GM12878 (cell line): ENCODE data around the gene FBN2. TPM values are rescaled to one million over a fixed set of nuclear protein-coding genes. Genes with fewer than 3 reads are reported as not detected.
"Not testable (repeated sequence)": the region's sequence is repeated elsewhere in the genome, so short reads cannot be mapped to it uniquely, and the experiment has no call there.

ENCODE experiments used
- ATAC-seq: fragments of 200-7000 bp; cut with Tn5 transposase; 3 replicates; pipeline ENCODE4 v1.9.1; 2020; ENCODE audit warnings: mild to moderate bottlenecking, moderate library complexity
- BruUV-seq: library from RNA; stranded (reverse); fragments of 400-500 nt; replicated peaks from 2 replicates; lab custom pipeline; 2021; lab: Mats Ljungman, UMichigan
- CTCF ChIA-PET: fragments of 300-600 bp; sonication (Branson Sonifier 250); formaldehyde crosslinking; extraction: SDS; loops from one replicate; lab custom pipeline; 2021; ENCODE audit warnings: inconsistent platforms; lab: Yijun Ruan, JAX
- POLR2A ChIA-PET: fragments of 350-600 bp; formaldehyde crosslinking; extraction: SDS; loops from one replicate; lab custom pipeline; 2021; ENCODE audit warnings: inconsistent platforms; lab: Charles Lee
- RAD21 ChIA-PET: fragments of 300-600 bp; sonication (Branson Sonifier 250); formaldehyde crosslinking; loops from one replicate; lab custom pipeline; 2023; ENCODE audit warnings: antibody characterized with exemption; ENCODE audit not compliant: unreplicated experiment; lab: Charles Lee
- SMC1A ChIA-PET: fragments of 300-600 bp; sonication (Branson Sonifier 250); formaldehyde crosslinking; loops from one replicate; lab custom pipeline; 2023; ENCODE audit not compliant: unreplicated experiment, uncharacterized antibody; lab: Charles Lee
- DNase-seq: peaks from one replicate; pipeline ENCODE4 v3.0.0-alpha.2; 2011; ENCODE audit warnings: low read depth, low spot score
- FAIRE-seq: peaks from 3 replicates; lab custom pipeline; 2011; peaks lifted over from hg19 to GRCh38; lab: Jason Lieb, UNC
- H2AFZ ChIP-seq: 2 replicates; pipeline ENCODE4 v1.6.0; 2011; ENCODE audit warnings: low read depth, low read length, control low read depth; ENCODE audit not compliant: control insufficient read depth
- H3K27ac ChIP-seq: 2 replicates; pipeline ENCODE4 v1.5.1; 2011; ENCODE audit warnings: control low read depth; ENCODE audit not compliant: control insufficient read depth, insufficient read depth
- H3K27me3 ChIP-seq, 2 experiments: replicated peaks in 1 of 2; 2 replicates each; pipeline versions ENCODE4 v1.6.0 to v1.6.1; 2011; ENCODE audit warnings: low read length in 1 of 2; ENCODE audit not compliant: control insufficient read depth in 2 of 2, insufficient read depth in 2 of 2
- H3K36me3 ChIP-seq, 2 experiments: 2 replicates each; pipeline ENCODE4 v1.5.1; 2011; ENCODE audit warnings: low read length in 1 of 2; ENCODE audit not compliant: control insufficient read depth in 2 of 2, insufficient read depth in 2 of 2
- H3K4me1 ChIP-seq: 2 replicates; pipeline ENCODE4 v1.6.1; 2011; ENCODE audit warnings: mild to moderate bottlenecking, low read length, moderate library complexity, mixed read lengths; ENCODE audit not compliant: control insufficient read depth, insufficient read depth
- H3K4me2 ChIP-seq: 2 replicates; pipeline ENCODE4 v1.6.0; 2011; ENCODE audit warnings: control low read depth; ENCODE audit not compliant: control insufficient read depth, insufficient read depth
- H3K4me3 ChIP-seq: fragments of 200-600 bp; sonication (generic); 2 replicates; pipeline ENCODE4 v1.5.1; 2016
- H3K79me2 ChIP-seq: 2 replicates; pipeline ENCODE4 v1.6.0; 2011; ENCODE audit warnings: low read length; ENCODE audit not compliant: control insufficient read depth, insufficient read depth
- H3K9ac ChIP-seq: 2 replicates; pipeline ENCODE4 v1.8.0; 2011; ENCODE audit warnings: low read length, control low read depth, mixed read lengths; ENCODE audit not compliant: control insufficient read depth, insufficient read depth
- H3K9me3 ChIP-seq: replicated peaks from 3 replicates; pipeline ENCODE4 v1.5.1; 2011; ENCODE audit warnings: mild to moderate bottlenecking, low read length; ENCODE audit not compliant: control insufficient read depth, insufficient read depth
- H4K20me1 ChIP-seq: 2 replicates; pipeline ENCODE4 v1.6.0; 2011; ENCODE audit not compliant: control insufficient read depth, insufficient read depth
- ASH2L ChIP-seq: fragments of 300-600, 200-600 bp; sonication (generic); IDR thresholded peaks from 2 replicates; pipeline ENCODE4 v1.6.1; 2017; ENCODE audit warnings: low read depth, mild to moderate bottlenecking, borderline replicate concordance
- CHD1 ChIP-seq: IDR thresholded peaks from 2 replicates; pipeline ENCODE4 v1.6.1; 2012; ENCODE audit warnings: low read depth, low read length, improper control_type of control experiment
- CHD2 ChIP-seq: IDR thresholded peaks from 2 replicates; pipeline ENCODE4 v1.6.1; 2011; ENCODE audit warnings: low read depth, low read length, improper control_type of control experiment, borderline replicate concordance
- ELK1 ChIP-seq: IDR thresholded peaks from 2 replicates; pipeline ENCODE4 v1.6.1; 2012; ENCODE audit warnings: low read depth, low read length, improper control_type of control experiment
- KLF5 ChIP-seq: fragments of 450-650 bp; IDR thresholded peaks from 2 replicates; pipeline ENCODE4 v1.6.1; 2014; ENCODE audit warnings: mild to moderate bottlenecking; ENCODE audit not compliant: partially characterized antibody
- SREBF1 ChIP-seq: IDR thresholded peaks from 2 replicates; pipeline ENCODE4 v1.6.1; 2012; ENCODE audit warnings: mild to moderate bottlenecking, low read length
- STAT3 ChIP-seq: IDR thresholded peaks from 2 replicates; pipeline ENCODE4 v1.6.1; 2011; ENCODE audit warnings: low read depth, low read length, improper control_type of control experiment
- WGBS: methylation state at CpG from one replicate; pipeline ENCODE4 v1.1.6; 2016; ENCODE audit warnings: low lambda C conversion rate; ENCODE audit not compliant: insufficient replicate concordance, insufficient coverage; ENCODE audit errors: missing lambda C conversion rate; 5-methylcytosine and 5-hydroxymethylcytosine counted together
- in situ Hi-C: fragments of 300-500 bp; cut with MboI; formaldehyde crosslinking; loops from 9 replicates; pipeline ENCODE4 v1.14.3; 2018; ENCODE audit warnings: mixed read lengths
- intact Hi-C: fragments of 100-400 bp; cut with micrococcal nuclease; formaldehyde crosslinking; loops from one replicate; pipeline ENCODE4 v1.14.2; 2022; ENCODE audit not compliant: unreplicated experiment
- polyA plus RNA-seq, 11 experiments: library from polyadenylated mRNA; depleted of rRNA in 4 of 11; unstranded in 6 of 11; stranded (reverse) in 5 of 11; fragments of >200 nt; fragmentation: Nextera tagmentation in 4 of 11; fragmentation: Illumina TruSeq in 1 of 11; extraction: Ambion mirVana in 4 of 11; extraction: Trizol in 1 of 11; gene quantifications; 1 replicate in 1 of 11; 2 replicates in 10 of 11; pipeline versions ENCODE4 v1.2.1 to v1.2.3, GENCODE V29; 2011 to 2016; ENCODE audit warnings: inconsistent platforms in 2 of 11, missing spikeins in 2 of 11, low read depth in 1 of 11
- total RNA-seq, 4 experiments: library from RNA; depleted of rRNA in 3 of 4; stranded (reverse); fragments of >200 nt in 3 of 4; fragmentation: Illumina TruSeq in 1 of 4; extraction: Trizol in 1 of 4; gene quantifications; 2 replicates each; pipeline versions ENCODE4 v1.2.1 to v1.2.3, GENCODE V29; 2013 to 2021
- TF ChIP-seq, protein P1 (sequence below): IDR thresholded peaks from 2 replicates; pipeline ENCODE4 v1.6.1; 2011; ENCODE audit warnings: borderline replicate concordance, low read depth, mild to moderate bottlenecking, moderate library complexity, low read length; ENCODE audit not compliant: insufficient read depth, poor library complexity, severe bottlenecking
- TF ChIP-seq, protein P2 (sequence below): fragments of 450-650 bp; IDR thresholded peaks from 2 replicates; pipeline ENCODE4 v1.6.1; 2018; ENCODE audit warnings: borderline replicate concordance, mild to moderate bottlenecking; ENCODE audit not compliant: partially characterized antibody

The FBN2 gene
- total and polyA plus RNA-seq, 10 of the 15 experiments (the other 5 are each of a cell fraction or from before 2014, with no cell fraction given), result 0.01 to 0.98 (median 0.10) TPM; not detected in 3

DNA sequence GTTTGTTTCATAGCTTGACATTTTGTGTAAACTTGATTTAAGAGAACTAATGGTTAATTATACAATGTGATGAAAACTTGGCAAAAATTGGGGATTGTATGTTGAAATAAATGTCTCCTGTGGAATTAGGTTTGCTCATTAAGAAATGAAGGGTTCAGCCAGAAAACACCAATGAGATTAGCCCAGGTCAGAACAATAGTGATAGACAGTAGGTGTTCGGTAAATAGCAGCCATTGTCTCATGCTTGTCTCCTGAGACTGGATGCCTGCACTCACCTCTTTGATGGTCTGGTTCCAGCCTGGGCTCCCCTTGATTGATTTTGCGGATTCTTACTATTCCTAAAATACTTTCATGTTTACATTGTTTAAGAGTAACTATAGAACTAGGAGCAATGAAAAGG lies 135.5 kb downstream of the FBN2 start:
- no peak overlapping the region for H3K4me2 ChIP-seq
- 86% methylated on average over 2 of the region's 2 CpGs for WGBS
- no peak overlapping the region for H3K4me3 ChIP-seq

GRCh38 chr5:128400766-128401165 lies 137.3 kb downstream of the FBN2 start:
- H3K27me3 ChIP-seq, in situ Hi-C loops, ATAC-seq, BruUV-seq, POLR2A ChIA-PET, H3K36me3 ChIP-seq, DNase-seq, H3K79me2 ChIP-seq, H3K9ac ChIP-seq, H2AFZ ChIP-seq, H4K20me1 ChIP-seq, H3K27ac ChIP-seq, intact Hi-C loops, FAIRE-seq, RAD21 ChIA-PET, H3K4me3 ChIP-seq, H3K4me2 ChIP-seq, H3K4me1 ChIP-seq, H3K9me3 ChIP-seq, CTCF ChIA-PET: not testable (repeated sequence)
- SMC1A ChIA-PET, result interaction anchor here (1.2 kb wide), 2 partner anchors 9 to 38 kb away, joined by 3 read pairs; no protein-coding TSS in a partner anchor
- WGBS, result 48% methylated on average over 2 of the region's 2 CpGs

More for the DNA sequence above, 135.5 kb downstream of the FBN2 start:
- H3K27ac ChIP-seq, result no peak overlapping the region
- ChIA-PET RAD21 (interaction anchor here (0.6 to 1.7 kb wide), 2 partner anchors 24 to 191 kb away, joined by 4 to 6 read pairs; no protein-coding TSS in a partner anchor), SMC1A (interaction anchor here (1.2 to 1.4 kb wide), 2 partner anchors 22 to 55 kb away, joined by 4 to 5 read pairs; no protein-coding TSS in a partner anchor), POLR2A (no interaction called here), CTCF (no interaction called here)
- no peaks in the 10 kb centered on the region for H3K9me3 ChIP-seq
- no peak overlapping the region for H3K9ac ChIP-seq
- H3K27me3 ChIP-seq, result no peaks in the 10 kb centered on the region
- no peaks in the 10 kb centered on the region for H3K4me1 ChIP-seq
- ATAC-seq, result no peak
- no peaks in the 10 kb centered on the region for H4K20me1 ChIP-seq
- TF ChIP-seq, protein P1, sequence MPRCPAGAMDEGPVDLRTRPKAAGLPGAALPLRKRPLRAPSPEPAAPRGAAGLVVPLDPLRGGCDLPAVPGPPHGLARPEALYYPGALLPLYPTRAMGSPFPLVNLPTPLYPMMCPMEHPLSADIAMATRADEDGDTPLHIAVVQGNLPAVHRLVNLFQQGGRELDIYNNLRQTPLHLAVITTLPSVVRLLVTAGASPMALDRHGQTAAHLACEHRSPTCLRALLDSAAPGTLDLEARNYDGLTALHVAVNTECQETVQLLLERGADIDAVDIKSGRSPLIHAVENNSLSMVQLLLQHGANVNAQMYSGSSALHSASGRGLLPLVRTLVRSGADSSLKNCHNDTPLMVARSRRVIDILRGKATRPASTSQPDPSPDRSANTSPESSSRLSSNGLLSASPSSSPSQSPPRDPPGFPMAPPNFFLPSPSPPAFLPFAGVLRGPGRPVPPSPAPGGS, result no peak
- TF ChIP-seq KLF5, result no peak
- TF ChIP-seq, protein P2, sequence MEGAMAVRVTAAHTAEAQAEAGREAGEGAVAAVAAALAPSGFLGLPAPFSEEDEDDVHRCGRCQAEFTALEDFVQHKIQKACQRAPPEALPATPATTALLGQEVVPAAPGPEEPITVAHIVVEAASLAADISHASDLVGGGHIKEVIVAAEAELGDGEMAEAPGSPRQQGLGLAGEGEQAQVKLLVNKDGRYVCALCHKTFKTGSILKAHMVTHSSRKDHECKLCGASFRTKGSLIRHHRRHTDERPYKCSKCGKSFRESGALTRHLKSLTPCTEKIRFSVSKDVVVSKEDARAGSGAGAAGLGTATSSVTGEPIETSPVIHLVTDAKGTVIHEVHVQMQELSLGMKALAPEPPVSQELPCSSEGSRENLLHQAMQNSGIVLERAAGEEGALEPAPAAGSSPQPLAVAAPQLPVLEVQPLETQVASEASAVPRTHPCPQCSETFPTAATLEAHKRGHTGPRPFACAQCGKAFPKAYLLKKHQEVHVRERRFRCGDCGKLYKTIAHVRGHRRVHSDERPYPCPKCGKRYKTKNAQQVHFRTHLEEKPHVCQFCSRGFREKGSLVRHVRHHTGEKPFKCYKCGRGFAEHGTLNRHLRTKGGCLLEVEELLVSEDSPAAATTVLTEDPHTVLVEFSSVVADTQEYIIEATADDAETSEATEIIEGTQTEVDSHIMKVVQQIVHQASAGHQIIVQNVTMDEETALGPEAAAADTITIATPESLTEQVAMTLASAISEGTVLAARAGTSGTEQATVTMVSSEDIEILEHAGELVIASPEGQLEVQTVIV, result no peak
- TF ChIP-seq CHD2, result no peak
- no peak for TF ChIP-seq STAT3
- TF ChIP-seq CHD1, result no peak
- TF ChIP-seq SREBF1, result no peak
- TF ChIP-seq ELK1, result no peak
- TF ChIP-seq ASH2L, result no peak
- H3K79me2 ChIP-seq, result no peaks in the 10 kb centered on the region
- intact Hi-C loops, result no loop called here
- no peak for DNase-seq
- no peak for FAIRE-seq
- no peaks in the 10 kb centered on the region for H3K36me3 ChIP-seq
- no TSS peak for BruUV-seq
- in situ Hi-C loops, result no loop called here
- no peak overlapping the region for H2AFZ ChIP-seq
